HG03280 (cell line): ENCODE measurements around the gene RTL3.
"Not testable (repeated sequence)": the region's sequence is repeated elsewhere in the genome, so short reads cannot be mapped to it uniquely, and the experiment has no call there.

Source experiments
- ATAC-seq: cut with Tn5 transposase; IDR thresholded peaks from one replicate; pipeline ENCODE4 v1.9.1; 2021; ENCODE audit warnings: mild to moderate bottlenecking, moderate library complexity; ENCODE audit not compliant: unreplicated experiment

Gene RTL3

GRCh38 chrX:78658845-78659744 is at the start of gene RTL3:
RTL3 (minus strand) TSS chrX:78659328; CDS start chrX:78658420, 908 bp downstream.
- no peak for ATAC-seq

GRCh38 chrX:78708816-78709215 is 49.7 kb upstream of the RTL3 start:
- ATAC-seq = no peak

GRCh38 chrX:78708262-78708661 is 49.1 kb upstream of the RTL3 start:
- ATAC-seq = no peak

- ATAC-seq = no peak
Observed at GRCh38 chrX:78706071-78706470, 46.9 kb upstream of the RTL3 start.

GRCh38 chrX:78693536-78693935 is 34.4 kb upstream of the RTL3 start:
- ATAC-seq = no peak

GRCh38 chrX:78693012-78693411 is 33.9 kb upstream of the RTL3 start:
- no peak for ATAC-seq

- peak; percentile 70 for ATAC-seq
Observed at GRCh38 chrX:78687586-78687985, 28.5 kb upstream of the RTL3 start.

GRCh38 chrX:78673246-78673645 is 14.1 kb upstream of the RTL3 start:
- ATAC-seq = no peak

GRCh38 chrX:78665342-78665741 is 6.2 kb upstream of the RTL3 start:
- ATAC-seq = no peak

- ATAC-seq = no peak
Observed at GRCh38 chrX:78661836-78662235, 2.7 kb upstream of the RTL3 start.

- ATAC-seq = no peak
Observed at GRCh38 chrX:78659955-78660354, 827 bp upstream of the RTL3 start.

- no peak for ATAC-seq
Observed at GRCh38 chrX:78658414-78658813, 714 bp downstream of the RTL3 start.

GRCh38 chrX:78655642-78656041 is 3.5 kb downstream of the RTL3 start:
- no peak for ATAC-seq

- ATAC-seq = no peak
Observed at GRCh38 chrX:78653118-78653822, 5.9 kb downstream of the RTL3 start.

- ATAC-seq = peak; percentile 83
Observed at GRCh38 chrX:78650906-78651437, 8.2 kb downstream of the RTL3 start.

- no peak for ATAC-seq
Observed at GRCh38 chrX:78643874-78644273, 15.3 kb downstream of the RTL3 start.

- ATAC-seq = no peak
Observed at GRCh38 chrX:78643096-78643495, 16.0 kb downstream of the RTL3 start.

GRCh38 chrX:78636096-78636495 is 23.0 kb downstream of the RTL3 start:
- ATAC-seq = not testable (repeated sequence)

- ATAC-seq = no peak
Observed at GRCh38 chrX:78624962-78625909, 33.9 kb downstream of the RTL3 start.

- ATAC-seq = no peak
Observed at GRCh38 chrX:78624426-78624825, 34.7 kb downstream of the RTL3 start.

- no peak for ATAC-seq
Observed at GRCh38 chrX:78622831-78623230, 36.3 kb downstream of the RTL3 start.
